Bronchial epithelial cell (primary cell): Measurements from ENCODE around the gene STRN4. TPM values are rescaled to one million over a fixed set of nuclear protein-coding genes. Genes with fewer than 3 reads are reported as not detected.

Experiments
- DNase-seq: peaks from one replicate; pipeline ENCODE4 v3.0.0-alpha.2; 2010; ENCODE audit warnings: low read depth
- FAIRE-seq: peaks from 2 replicates; lab custom pipeline; 2011; peaks lifted over from hg19 to GRCh38; lab: Jason Lieb, UNC
- H3K27me3 ChIP-seq: 2 replicates; pipeline ENCODE4 v1.5.1; 2011; ENCODE audit warnings: low read length; ENCODE audit not compliant: control insufficient read depth, insufficient read depth
- H3K36me3 ChIP-seq: 2 replicates; pipeline ENCODE4 v1.5.1; 2011; ENCODE audit warnings: low read length; ENCODE audit not compliant: control insufficient read depth, insufficient read depth
- H3K4me3 ChIP-seq: 2 replicates; pipeline ENCODE4 v1.5.1; 2011; ENCODE audit warnings: mild to moderate bottlenecking, low read depth, low read length, control low read depth
- total RNA-seq: library from RNA; depleted of rRNA; stranded (reverse); fragments of >200 nt; gene quantifications from 2 replicates; pipeline ENCODE4 v1.2.1, GENCODE V29; 2014
- TF ChIP-seq, protein P1 (sequence below): IDR thresholded peaks from 2 replicates; pipeline ENCODE4 v1.5.1; 2011; ENCODE audit warnings: mild to moderate bottlenecking, moderate library complexity, low read length, control low read depth, inconsistent platforms; ENCODE audit not compliant: insufficient read depth, severe bottlenecking

STRN4 gene
- total RNA-seq, 1 donor from 2014 or later, result 60.3 TPM

DNA sequence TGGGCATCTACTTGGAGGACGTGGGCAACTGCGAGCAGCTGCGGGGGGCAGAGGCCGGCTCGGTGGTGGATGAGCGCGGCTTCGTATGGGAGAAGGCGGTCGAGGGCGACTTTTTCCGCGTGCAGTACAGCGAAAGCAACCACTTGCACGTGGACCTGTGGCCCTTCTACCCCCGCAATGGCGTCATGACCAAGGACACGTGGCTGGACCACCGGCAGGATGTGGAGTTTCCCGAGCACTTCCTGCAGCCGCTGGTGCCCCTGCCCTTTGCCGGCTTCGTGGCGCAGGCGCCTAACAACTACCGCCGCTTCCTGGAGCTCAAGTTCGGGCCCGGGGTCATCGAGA lies 10.3 kb upstream of the STRN4 start:
- FAIRE-seq, result no peak
- H3K4me3 ChIP-seq, result no peak overlapping the region
- TF ChIP-seq, protein P1, sequence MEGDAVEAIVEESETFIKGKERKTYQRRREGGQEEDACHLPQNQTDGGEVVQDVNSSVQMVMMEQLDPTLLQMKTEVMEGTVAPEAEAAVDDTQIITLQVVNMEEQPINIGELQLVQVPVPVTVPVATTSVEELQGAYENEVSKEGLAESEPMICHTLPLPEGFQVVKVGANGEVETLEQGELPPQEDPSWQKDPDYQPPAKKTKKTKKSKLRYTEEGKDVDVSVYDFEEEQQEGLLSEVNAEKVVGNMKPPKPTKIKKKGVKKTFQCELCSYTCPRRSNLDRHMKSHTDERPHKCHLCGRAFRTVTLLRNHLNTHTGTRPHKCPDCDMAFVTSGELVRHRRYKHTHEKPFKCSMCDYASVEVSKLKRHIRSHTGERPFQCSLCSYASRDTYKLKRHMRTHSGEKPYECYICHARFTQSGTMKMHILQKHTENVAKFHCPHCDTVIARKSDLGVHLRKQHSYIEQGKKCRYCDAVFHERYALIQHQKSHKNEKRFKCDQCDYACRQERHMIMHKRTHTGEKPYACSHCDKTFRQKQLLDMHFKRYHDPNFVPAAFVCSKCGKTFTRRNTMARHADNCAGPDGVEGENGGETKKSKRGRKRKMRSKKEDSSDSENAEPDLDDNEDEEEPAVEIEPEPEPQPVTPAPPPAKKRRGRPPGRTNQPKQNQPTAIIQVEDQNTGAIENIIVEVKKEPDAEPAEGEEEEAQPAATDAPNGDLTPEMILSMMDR, result no peak
- H3K27me3 ChIP-seq, result no peaks in the 10 kb centered on the region
- no peak for DNase-seq
- peaks cover 8% of the 10 kb centered on the region for H3K36me3 ChIP-seq

DNA sequence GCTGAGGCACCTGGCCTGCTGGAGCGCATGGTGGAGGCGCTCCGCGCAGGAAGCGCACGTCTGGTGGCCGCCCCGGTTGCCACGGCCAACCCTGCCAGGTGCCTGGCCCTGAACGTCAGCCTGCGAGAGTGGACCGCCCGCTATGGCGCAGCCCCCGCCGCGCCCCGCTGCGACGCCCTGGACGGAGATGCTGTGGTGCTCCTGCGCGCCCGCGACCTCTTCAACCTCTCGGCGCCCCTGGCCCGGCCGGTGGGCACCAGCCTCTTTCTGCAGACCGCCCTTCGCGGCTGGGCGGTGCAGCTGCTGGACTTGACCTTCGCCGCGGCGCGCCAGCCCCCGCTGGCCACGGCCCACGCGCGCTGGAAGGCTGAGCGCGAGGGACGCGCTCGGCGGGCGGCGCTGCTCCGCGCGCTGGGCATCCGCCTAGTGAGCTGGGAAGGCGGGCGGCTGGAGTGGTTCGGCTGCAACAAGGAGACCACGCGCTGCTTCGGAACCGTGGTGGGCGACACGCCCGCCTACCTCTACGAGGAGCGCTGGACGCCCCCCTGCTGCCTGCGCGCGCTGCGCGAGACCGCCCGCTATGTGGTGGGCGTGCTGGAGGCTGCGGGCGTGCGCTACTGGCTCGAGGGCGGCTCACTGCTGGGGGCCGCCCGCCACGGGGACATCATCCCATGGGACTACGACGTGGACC lies 9.7 kb upstream of the STRN4 start:
- FAIRE-seq (no peak), DNase-seq (no peak)
- Histone ChIP-seq H3K36me3 (peaks cover 8% of the 10 kb centered on the region), H3K4me3 (no peak overlapping the region), H3K27me3 (no peaks in the 10 kb centered on the region)
- TF ChIP-seq, protein P1, result no peak

DNA sequence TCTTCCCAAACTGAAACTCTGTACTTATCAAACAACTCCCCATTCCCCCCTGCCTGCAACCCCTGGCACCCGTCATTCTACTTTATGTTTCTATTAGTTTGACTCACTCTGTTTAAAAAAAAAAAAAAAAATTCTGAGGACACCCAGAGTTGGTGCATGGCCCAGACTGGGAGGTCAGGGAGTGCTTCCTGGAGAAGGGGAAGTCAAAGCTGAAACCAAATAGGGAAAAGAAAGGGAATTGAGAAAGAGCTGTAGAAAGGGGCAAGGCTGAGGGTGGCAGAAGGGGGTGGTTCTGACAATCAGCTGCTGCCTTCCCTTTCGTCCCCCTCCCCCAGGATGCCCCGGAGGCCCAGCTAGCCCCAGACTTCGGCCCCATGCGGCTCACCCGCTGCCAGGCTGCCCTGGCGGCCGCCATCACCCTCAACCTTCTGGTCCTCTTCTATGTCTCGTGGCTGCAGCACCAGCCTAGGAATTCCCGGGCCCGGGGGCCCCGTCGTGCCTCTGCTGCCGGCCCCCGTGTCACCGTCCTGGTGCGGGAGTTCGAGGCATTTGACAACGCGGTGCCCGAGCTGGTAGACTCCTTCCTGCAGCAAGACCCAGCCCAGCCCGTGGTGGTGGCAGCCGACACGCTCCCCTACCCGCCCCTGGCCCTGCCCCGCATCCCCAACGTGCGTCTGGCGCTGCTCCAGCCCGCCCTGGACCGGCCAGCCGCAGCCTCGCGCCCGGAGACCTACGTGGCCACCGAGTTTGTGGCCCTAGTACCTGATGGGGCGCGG lies 9.0 kb upstream of the STRN4 start:
- peaks cover 8% of the 10 kb centered on the region for H3K36me3 ChIP-seq
- FAIRE-seq (no peak), DNase-seq (no peak)
- no peaks in the 10 kb centered on the region for H3K27me3 ChIP-seq
- H3K4me3 ChIP-seq, result no peak overlapping the region
- TF ChIP-seq, protein P1, result no peak

DNA sequence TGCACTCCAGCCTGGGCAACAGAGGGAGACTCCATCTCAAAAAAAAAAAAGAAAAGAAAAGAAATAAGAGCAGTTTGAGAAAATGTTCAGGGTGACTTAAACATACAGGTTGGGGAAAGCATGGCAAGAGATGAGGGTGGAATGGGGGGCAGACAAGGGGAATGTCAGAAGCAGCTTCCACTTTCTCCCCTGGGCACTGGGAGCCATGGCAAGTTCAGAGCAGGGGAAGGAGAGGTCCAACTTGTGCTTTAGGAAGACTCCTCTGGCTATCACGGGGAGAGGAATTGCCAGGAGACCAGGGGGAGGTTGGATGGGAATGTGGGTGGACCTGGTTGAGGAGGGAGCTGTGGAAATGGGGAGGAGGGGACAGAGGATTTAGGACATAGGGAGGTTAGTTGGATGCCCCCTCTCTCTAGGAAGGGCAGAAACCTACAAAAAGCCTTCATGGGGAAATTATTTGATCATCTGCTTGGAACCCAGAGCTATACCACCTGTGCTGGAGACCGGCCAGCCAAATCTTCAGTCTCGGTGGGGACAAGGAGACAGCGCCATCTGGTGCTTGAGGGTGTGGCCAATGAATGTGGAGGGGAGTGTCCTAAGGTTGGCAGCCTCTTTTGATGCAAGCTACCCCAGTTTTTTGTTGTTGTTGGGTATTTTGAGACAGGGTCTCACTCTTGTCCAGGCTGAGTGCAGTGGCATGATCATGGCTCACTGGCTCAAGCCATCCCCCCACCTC lies 7.3 kb upstream of the STRN4 start:
- TF ChIP-seq, protein P1, result peak; percentile 73
- H3K36me3 ChIP-seq, result peaks cover 8% of the 10 kb centered on the region
- no peaks in the 10 kb centered on the region for H3K27me3 ChIP-seq
- no peak overlapping the region for H3K4me3 ChIP-seq
- FAIRE-seq (no peak), DNase-seq (peak; percentile 38)

DNA sequence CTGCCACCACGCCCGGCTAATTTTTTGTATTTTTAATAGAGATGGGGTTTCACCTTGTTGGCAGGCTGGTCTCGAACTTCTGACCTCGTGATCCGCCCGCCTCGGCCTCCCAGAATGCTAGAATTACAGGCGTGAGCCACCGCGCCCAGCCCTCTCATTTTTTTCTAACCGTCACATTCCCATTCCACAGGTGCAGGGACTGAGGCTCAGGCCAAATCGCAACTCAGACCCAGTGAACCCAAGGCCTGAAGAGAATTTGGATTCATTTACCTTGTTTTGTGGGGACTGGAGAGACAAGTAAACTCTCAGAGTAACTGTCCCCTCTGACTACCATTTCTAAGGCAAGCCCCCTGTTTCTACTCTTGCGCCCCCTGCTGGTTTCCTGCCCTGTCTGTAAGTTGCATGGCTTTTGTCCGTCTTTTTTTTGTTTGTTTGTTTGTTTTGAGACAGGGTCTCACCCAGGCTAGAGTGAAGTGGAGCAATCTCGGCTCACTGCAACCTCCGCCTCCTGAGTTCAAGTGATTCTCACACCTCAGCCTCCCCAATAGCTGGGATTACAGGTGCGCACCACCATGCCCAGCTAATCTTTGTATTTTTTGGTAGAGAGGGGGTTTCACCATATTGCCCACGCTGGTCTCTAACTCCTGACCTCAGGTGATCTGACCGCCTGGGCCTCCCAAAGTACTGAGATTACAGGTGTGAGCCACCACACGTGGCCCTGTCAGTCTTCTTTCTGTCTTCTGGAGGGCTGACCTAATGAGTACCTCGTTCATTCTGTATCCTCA lies 2.3 kb upstream of the STRN4 start:
- DNase-seq (peak; percentile 40), FAIRE-seq (no peak)
- Histone ChIP-seq H3K27me3 (no peaks in the 10 kb centered on the region), H3K4me3 (no peak overlapping the region), H3K36me3 (peaks cover 3% of the 10 kb centered on the region)
- TF ChIP-seq, protein P1, result peak; percentile 75
